Transverse colon (tissue), 4 donors: Measurements from ENCODE around the gene PLCH1. TPM values are rescaled to one million over a fixed set of nuclear protein-coding genes. Genes with fewer than 3 reads are reported as not detected.

Experiments used
- DNase-seq: peaks from one replicate; pipeline ENCODE4 v3.0.0-alpha.2; 2019
- H3K27ac ChIP-seq, 4 donors: fragments of 200-600 bp; sonication (generic); 2 replicates each; pipeline ENCODE4 v1.5.1; 2016 to 2018; ENCODE audit warnings: inconsistent platforms in 4 of 4
- H3K27me3 ChIP-seq: fragments of 200-600 bp; sonication (generic); 2 replicates; pipeline ENCODE4 v1.5.1; 2017; ENCODE audit warnings: inconsistent platforms
- H3K36me3 ChIP-seq, 4 donors: fragments of 200-600 bp; sonication (generic); 2 replicates each; pipeline ENCODE4 v1.5.1; 2017 to 2019; ENCODE audit warnings: inconsistent platforms in 4 of 4
- H3K4me1 ChIP-seq, 4 donors: fragments of 200-600 bp; sonication (generic); 2 replicates each; pipeline ENCODE4 v1.5.1; 2017 to 2020; ENCODE audit warnings: inconsistent platforms in 4 of 4
- H3K4me3 ChIP-seq, 4 donors: fragments of 200-600 bp; sonication (generic); 1 replicate in 1 of 4; 2 replicates in 3 of 4; pipeline versions ENCODE4 v1.5.1 to v1.6.1; 2017 to 2019; ENCODE audit warnings: inconsistent platforms in 4 of 4
- H3K9me3 ChIP-seq, 2 donors: fragments of 200-600 bp; sonication (generic); 2 replicates each; pipeline ENCODE4 v1.5.1; 2017 to 2019; ENCODE audit warnings: inconsistent platforms in 2 of 2
- EP300 ChIP-seq: sonication (generic); formaldehyde crosslinking; IDR thresholded peaks from one replicate; pipeline ENCODE4 v1.6.1; 2017; ENCODE audit warnings: antibody characterized with exemption, low read depth
- POLR2A ChIP-seq: fragments of 450-650 bp; IDR thresholded peaks from one replicate; pipeline ENCODE4 v1.6.1; 2016; ENCODE audit warnings: antibody characterized with exemption, mild to moderate bottlenecking, moderate library complexity
- POLR2AphosphoS5 ChIP-seq, 3 donors: sonication (generic); formaldehyde crosslinking; IDR thresholded peaks; one replicate each; pipeline ENCODE4 v1.6.1; 2016; ENCODE audit warnings: antibody characterized with exemption in 3 of 3
- WGBS, 2 donors: methylation state at CpG; one replicate each; pipeline ENCODE4 v1.1.5; 2018; ENCODE audit warnings: low coverage in 1 of 2; 5-methylcytosine and 5-hydroxymethylcytosine counted together
- in situ Hi-C, 4 donors: fragments of 200-750 bp; cut with MboI; loops; one replicate each; pipeline versions ENCODE4 v1.15.0 to v1.15.1; 2017; ENCODE audit warnings: low sequenced_read_pairs in 3 of 4, low pct_ligation_motif_present in 1 of 4, low pct_unique_long_range_greater_than_20kb in 1 of 4
- intact Hi-C: fragments of 100-400 bp; cut with DNase I; formaldehyde crosslinking; loops from one replicate; pipeline ENCODE4 v1.15.1; 2023; ENCODE audit warnings: low total_unique reads
- total RNA-seq, 4 donors: library from RNA; depleted of rRNA; stranded (reverse); fragments of >200 nt; gene quantifications; one replicate each; pipeline ENCODE4 v1.1.0, GENCODE V29; 2016
- TF ChIP-seq, protein P1 (sequence below), 5 experiments: fragments of 200-600 bp in 3 of 5; fragments of 450-650 bp in 2 of 5; sonication (generic) in 3 of 5; IDR thresholded peaks; 1 replicate in 2 of 5; 2 replicates in 3 of 5; pipeline ENCODE4 v1.5.1; 2016 to 2017; ENCODE audit warnings: antibody characterized with exemption in 5 of 5, inconsistent platforms in 3 of 5, mild to moderate bottlenecking in 2 of 5, moderate library complexity in 1 of 5

The PLCH1 gene
- total RNA-seq, 4 donors from 2014 or later = 8.2 to 33.4 (median 8.5) TPM

DNA sequence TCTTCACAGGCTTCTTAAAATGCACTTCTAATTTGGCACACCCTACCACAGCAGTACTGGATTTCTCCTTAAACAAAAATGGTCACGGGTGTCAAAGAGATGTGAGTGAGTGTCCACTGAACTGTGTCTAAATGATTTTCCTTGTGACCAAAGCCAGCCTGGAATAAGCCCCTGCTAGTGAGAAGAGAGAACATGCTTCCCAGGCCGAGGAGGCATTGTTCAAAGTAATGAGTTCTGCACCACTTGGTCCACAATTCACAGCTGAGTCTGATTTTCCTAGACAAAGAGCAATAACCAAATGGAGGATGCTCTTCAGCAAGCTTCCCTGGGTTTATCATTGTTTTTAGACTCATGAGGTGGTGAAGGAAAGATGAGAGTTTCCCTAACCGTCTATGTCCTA, 3.8 kb downstream of the PLCH1 start:
- intact Hi-C loops (no loop called here), in situ Hi-C loops (no loop called here)
- Histone ChIP-seq H3K36me3 (no peaks in the 10 kb centered on the region), H3K27me3 (peaks cover 15% of the 10 kb centered on the region), H3K4me1 (peaks cover 0 to 32% (median 23%) of the 10 kb centered on the region in 4 donors), H3K27ac (no peak overlapping the region), H3K9me3 (no peaks in the 10 kb centered on the region), H3K4me3 (no peak overlapping the region)
- no peak for DNase-seq
- no peak for TF ChIP-seq POLR2AphosphoS5 (IDR thresholded peaks at IDR 0.05)
- TF ChIP-seq, protein P1, sequence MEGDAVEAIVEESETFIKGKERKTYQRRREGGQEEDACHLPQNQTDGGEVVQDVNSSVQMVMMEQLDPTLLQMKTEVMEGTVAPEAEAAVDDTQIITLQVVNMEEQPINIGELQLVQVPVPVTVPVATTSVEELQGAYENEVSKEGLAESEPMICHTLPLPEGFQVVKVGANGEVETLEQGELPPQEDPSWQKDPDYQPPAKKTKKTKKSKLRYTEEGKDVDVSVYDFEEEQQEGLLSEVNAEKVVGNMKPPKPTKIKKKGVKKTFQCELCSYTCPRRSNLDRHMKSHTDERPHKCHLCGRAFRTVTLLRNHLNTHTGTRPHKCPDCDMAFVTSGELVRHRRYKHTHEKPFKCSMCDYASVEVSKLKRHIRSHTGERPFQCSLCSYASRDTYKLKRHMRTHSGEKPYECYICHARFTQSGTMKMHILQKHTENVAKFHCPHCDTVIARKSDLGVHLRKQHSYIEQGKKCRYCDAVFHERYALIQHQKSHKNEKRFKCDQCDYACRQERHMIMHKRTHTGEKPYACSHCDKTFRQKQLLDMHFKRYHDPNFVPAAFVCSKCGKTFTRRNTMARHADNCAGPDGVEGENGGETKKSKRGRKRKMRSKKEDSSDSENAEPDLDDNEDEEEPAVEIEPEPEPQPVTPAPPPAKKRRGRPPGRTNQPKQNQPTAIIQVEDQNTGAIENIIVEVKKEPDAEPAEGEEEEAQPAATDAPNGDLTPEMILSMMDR (IDR thresholded peaks at IDR 0.05) = no peak
- 79 to 91% methylated on average over 1 to 3 of the region's 3 CpGs for WGBS, 2 donors

DNA sequence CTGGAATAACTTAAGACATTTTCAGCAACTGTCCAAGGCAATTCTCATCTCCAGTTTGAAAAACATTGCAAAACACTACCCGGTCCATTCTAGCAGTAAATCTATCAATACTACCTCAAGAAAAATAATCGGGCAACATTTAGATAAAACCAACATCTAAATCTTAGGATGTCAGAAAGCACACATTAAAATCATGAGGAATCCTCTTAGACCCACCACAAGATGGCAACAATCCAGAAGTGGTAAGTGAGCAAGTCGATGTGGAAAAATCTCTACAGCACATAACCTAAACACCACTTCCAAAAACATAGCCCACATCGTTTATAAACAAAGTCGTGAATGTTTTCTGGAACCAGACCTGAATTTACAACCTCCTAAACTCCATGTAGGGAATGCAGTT, 5.7 kb downstream of the PLCH1 start:
- peaks cover 0 to 24% (median 17%) of the 10 kb centered on the region in 4 donors for H3K4me1 ChIP-seq
- peak overlapping the region in 3 of 4 donors; percentile 79 to 91 (median 90) for H3K27ac ChIP-seq
- H3K27me3 ChIP-seq = peaks cover 13% of the 10 kb centered on the region
- TF ChIP-seq POLR2AphosphoS5 (IDR thresholded peaks at IDR 0.05) = no peak
- TF ChIP-seq POLR2A = no peak
- TF ChIP-seq EP300 = no peak
- TF ChIP-seq, protein P1 (IDR thresholded peaks at IDR 0.05) = no peak
- WGBS, 2 donors = 29 to 37% methylated on average over 2 to 5 of the region's 5 CpGs
- no peaks in the 10 kb centered on the region for H3K9me3 ChIP-seq
- in situ Hi-C loops = no loop called here
- intact Hi-C loops = no loop called here
- DNase-seq = no peak
- H3K4me3 ChIP-seq = no peak overlapping the region
- H3K36me3 ChIP-seq = no peaks in the 10 kb centered on the region

DNA sequence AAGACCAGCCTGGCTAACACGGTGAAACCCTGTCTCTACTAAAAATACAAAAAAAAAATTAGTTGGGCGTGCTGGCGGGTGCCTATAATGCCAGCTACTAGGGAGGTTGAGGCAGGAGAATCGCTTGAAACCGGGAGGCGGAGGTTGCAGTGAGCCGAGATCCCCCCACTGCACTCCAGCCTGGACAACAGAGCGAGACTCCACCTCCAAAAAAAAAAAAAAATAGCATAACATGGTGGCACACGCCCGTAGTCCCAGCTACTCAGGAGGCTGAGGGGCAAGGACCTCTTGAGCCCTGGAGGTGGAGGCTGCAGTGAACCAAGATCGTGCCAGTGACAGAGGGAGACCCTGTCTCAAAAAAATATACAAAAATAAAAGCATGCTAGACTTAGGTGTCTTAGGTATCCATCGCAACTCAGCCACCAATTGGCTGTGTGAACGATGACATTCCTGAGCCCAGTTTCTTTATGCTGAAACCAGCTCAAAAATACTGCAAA, 6.2 kb downstream of the PLCH1 start:
- Histone ChIP-seq H3K27me3 (peaks cover 7% of the 10 kb centered on the region), H3K27ac (peak overlapping the region; percentile 79 to 91 (median 89)), H3K4me1 (peaks cover 0 to 24% (median 15%) of the 10 kb centered on the region in 4 donors), H3K36me3 (no peaks in the 10 kb centered on the region), H3K4me3 (peak overlapping the region in 3 of 4 donors; percentile 15 to 39 (median 23)), H3K9me3 (no peaks in the 10 kb centered on the region)
- intact Hi-C loops = no loop called here
- DNase-seq = no peak
- TF ChIP-seq, protein P1 (IDR thresholded peaks at IDR 0.05) = no peak
- TF ChIP-seq EP300 = no peak
- WGBS, 2 donors = 66 to 67% methylated on average over 3 to 13 of the region's 13 CpGs
- in situ Hi-C loops = no loop called here

DNA sequence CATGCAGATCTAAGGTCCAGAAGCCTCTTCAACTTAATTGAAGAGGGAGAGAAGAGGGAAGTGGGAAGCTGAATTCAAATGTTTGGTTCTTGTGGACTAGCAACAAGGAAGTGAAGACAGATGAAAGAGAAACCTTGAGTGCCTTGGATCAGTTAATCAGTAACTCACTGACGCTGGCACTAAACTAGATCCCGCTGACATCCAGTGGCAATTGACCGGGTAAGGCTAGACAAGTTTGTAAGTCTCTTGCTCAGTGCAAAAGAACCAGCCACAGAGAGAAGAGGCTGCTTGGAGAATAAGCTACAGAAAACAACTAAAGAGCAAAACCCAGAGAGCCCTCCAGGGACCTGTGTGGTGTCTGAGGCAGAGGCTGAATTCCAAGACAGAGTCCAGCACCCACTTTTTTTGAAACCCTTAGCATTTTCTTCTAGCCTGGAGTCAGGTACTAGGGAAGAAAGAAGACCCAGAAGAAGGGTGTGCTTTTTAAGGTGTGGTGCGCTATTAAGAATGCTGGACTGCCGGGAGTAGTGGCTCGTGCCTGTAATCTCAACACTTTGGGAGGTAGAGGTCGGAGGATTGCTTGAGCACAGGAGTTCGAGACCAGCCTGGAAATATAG, 6.9 kb downstream of the PLCH1 start:
- in situ Hi-C loops = no loop called here
- peak overlapping the region in 3 of 4 donors; percentile 15 to 39 (median 23) for H3K4me3 ChIP-seq
- peak; percentile 81 for TF ChIP-seq POLR2A
- TF ChIP-seq, protein P1 (IDR thresholded peaks at IDR 0.05) = peak in 1 of 5 experiments; percentile 7
- peak; percentile 62 to 77 (median 75) for TF ChIP-seq POLR2AphosphoS5 (IDR thresholded peaks at IDR 0.05)
- no peak for TF ChIP-seq EP300
- H3K4me1 ChIP-seq = peaks cover 0 to 20% (median 9%) of the 10 kb centered on the region in 4 donors
- WGBS, 2 donors = 38 to 47% methylated on average over 5 to 8 of the region's 8 CpGs
- H3K9me3 ChIP-seq = no peaks in the 10 kb centered on the region
- H3K27me3 ChIP-seq = peaks cover under 1% of the 10 kb centered on the region
- DNase-seq = peak; percentile 76
- H3K27ac ChIP-seq = peak overlapping the region; percentile 79 to 91 (median 89)
- intact Hi-C loops = no loop called here
- no peaks in the 10 kb centered on the region for H3K36me3 ChIP-seq
